ENCODE results near the gene CARS2. TPM values are rescaled to one million over a fixed set of nuclear protein-coding genes. Genes with fewer than 3 reads are reported as not detected.
A peak's percentile ranks its signal among the peaks of the same experiment; 100 is the strongest.

CARS2 gene
- total RNA-seq, 1 experiment from 2014 or later, result 52.9 TPM

DNA sequence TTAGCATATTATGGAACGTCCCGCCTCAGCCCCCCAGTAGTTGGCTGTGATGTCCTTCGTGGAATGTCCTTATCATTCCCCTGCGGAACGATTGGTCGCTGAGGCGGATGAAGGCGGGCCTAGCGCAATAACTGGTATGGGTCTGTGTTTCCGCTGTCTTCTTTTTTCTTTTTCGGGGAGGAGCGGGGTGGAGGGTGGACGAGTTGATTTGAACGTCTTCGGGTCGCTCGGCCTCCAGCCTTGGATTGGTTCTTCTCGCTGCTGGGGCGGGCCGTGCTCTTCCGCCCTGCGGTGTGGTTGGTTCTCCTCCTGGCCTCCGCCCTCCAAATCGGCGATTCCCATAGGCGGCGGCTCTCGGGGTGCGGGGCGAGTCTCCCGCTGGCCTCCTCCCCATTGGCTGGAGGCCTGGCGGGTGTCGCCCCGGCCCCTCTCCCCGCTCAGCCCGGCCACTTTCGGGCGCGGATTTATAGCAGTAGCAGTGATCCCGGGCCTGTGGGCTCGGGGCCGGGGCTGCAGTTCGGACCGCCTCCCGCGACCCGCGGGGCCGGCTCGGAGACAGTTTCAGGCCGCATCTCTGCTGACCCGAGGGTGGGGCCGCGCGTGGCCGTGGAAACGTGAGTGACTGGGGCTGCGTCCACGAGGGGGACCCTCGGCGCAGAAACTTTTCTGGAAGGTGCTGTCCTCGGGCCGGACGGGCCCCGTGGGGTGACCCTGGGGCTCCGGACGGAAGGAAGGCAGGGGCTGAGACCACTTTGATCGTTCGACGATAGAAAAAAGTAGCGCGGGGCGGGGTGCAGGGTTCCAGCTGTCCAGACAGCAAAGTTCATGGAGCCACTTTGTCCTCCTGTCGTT, 9.7 kb upstream of the CARS2 start:
- H3K9me3 ChIP-seq (ENCODE audit: control insufficient read depth in 1 of 2, insufficient read depth in 1 of 2, low read depth in 1 of 2, low read length in 2 of 2), result no peaks in the 10 kb centered on the region
- ATAC-seq (peak; percentile 73), DNase-seq (ENCODE audit: low read depth, low spot score) (peak; percentile 99)
- H2AFZ ChIP-seq (ENCODE audit: low read depth, low read length, poor library complexity, severe bottlenecking), result no peak overlapping the region
- ChIA-PET RAD21 (ENCODE audit: low non-redundant PET in 1 of 2, low total read pairs in 2 of 2, uncharacterized antibody in 2 of 2, unreplicated experiment in 2 of 2) (interaction anchor here in 1 of 2 experiments (1.0 kb wide), 1 partner anchor 9 kb away, joined by 3 read pairs; the partner anchor contains the start of gene CARS2), POLR2A (interaction anchor here (0.6 to 4.2 kb wide), 15 partner anchors 10 to 250 kb away, joined by 3 to 40 read pairs (median 3); partner anchors contain the start of genes ANKRD10, CARS2 and NAXD), CTCF (no interaction called here)
- peaks cover 63% of the 10 kb centered on the region for H3K79me2 ChIP-seq (ENCODE audit: insufficient read depth, low read length)
- H3K4me1 ChIP-seq (ENCODE audit: control insufficient read depth in 1 of 2, insufficient read depth in 2 of 2, low read length in 2 of 2), result peaks cover 15 to 32% of the 10 kb centered on the region in 2 experiments; a peak in 3 of 4 replicates
- peak overlapping the region; percentile 95 for H3K9ac ChIP-seq (ENCODE audit: low read length)
- peaks cover 8 to 10% of the 10 kb centered on the region in 2 experiments; a peak in 3 of 4 replicates for H3K36me3 ChIP-seq (ENCODE audit: control insufficient read depth in 1 of 2, insufficient read depth in 2 of 2, low read length in 2 of 2)
- no peaks in the 10 kb centered on the region for H3K9me2 ChIP-seq (ENCODE audit: insufficient read depth)
- peaks cover 26% of the 10 kb centered on the region for H4K20me1 ChIP-seq (ENCODE audit: insufficient read depth)
- peak overlapping the region; percentile 88 to 93 for H3K4me3 ChIP-seq (replicated peaks in 1 of 2; ENCODE audit: low read depth in 1 of 2, low read length in 2 of 2)
- no peaks in the 10 kb centered on the region for H3K27me3 ChIP-seq (ENCODE audit: insufficient read depth, low read length)
- H3K4me2 ChIP-seq (ENCODE audit: low read length), result peak overlapping the region; percentile 98
- intact Hi-C loops (cut with micrococcal nuclease), result loop anchor here (2.0 to 10.0 kb wide), 3 partner anchors 155 to 249 kb away; partner anchors contain the start of gene ANKRD10
- TF ChIP-seq, protein P1, sequence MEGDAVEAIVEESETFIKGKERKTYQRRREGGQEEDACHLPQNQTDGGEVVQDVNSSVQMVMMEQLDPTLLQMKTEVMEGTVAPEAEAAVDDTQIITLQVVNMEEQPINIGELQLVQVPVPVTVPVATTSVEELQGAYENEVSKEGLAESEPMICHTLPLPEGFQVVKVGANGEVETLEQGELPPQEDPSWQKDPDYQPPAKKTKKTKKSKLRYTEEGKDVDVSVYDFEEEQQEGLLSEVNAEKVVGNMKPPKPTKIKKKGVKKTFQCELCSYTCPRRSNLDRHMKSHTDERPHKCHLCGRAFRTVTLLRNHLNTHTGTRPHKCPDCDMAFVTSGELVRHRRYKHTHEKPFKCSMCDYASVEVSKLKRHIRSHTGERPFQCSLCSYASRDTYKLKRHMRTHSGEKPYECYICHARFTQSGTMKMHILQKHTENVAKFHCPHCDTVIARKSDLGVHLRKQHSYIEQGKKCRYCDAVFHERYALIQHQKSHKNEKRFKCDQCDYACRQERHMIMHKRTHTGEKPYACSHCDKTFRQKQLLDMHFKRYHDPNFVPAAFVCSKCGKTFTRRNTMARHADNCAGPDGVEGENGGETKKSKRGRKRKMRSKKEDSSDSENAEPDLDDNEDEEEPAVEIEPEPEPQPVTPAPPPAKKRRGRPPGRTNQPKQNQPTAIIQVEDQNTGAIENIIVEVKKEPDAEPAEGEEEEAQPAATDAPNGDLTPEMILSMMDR (IDR thresholded peaks at IDR 0.05 in 2 of 3, conservative IDR thresholded peaks at IDR 0.05 in 1 of 3; ENCODE audit: borderline replicate concordance in 1 of 3, insufficient read depth in 1 of 3, low read depth in 2 of 3, low read length in 2 of 3), result 0 out of 6 replicates have a peak, but pooled peaks of 1 of the 3 experiments have one; percentile 18
- peak; percentile 64; the same call in 1 of the 2 replicates for TF ChIP-seq ZFX (IDR thresholded peaks at IDR 0.05)
- TF ChIP-seq FOSL1 (IDR thresholded peaks at IDR 0.05; ENCODE audit: low read depth), result no peak
- no peak for TF ChIP-seq CEBPB (IDR thresholded peaks at IDR 0.05; ENCODE audit: low read depth)
- TF ChIP-seq, protein P2, sequence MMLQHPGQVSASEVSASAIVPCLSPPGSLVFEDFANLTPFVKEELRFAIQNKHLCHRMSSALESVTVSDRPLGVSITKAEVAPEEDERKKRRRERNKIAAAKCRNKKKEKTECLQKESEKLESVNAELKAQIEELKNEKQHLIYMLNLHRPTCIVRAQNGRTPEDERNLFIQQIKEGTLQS (IDR thresholded peaks at IDR 0.05), result no peak
- peak; percentile 4 for TF ChIP-seq TCF7L2 (IDR thresholded peaks at IDR 0.05; ENCODE audit: borderline replicate concordance, extremely low read depth, insufficient read depth, insufficient read length)
- TF ChIP-seq SRF (IDR thresholded peaks at IDR 0.05; ENCODE audit: low read depth), result no peak
- TF ChIP-seq EZH2phosphoT487 (IDR thresholded peaks at IDR 0.05; ENCODE audit: borderline replicate concordance), result no peak
- TF ChIP-seq ELF1 (IDR thresholded peaks at IDR 0.05; ENCODE audit: borderline replicate concordance, low read depth), result no peak
- no peak for TF ChIP-seq SP1 (IDR thresholded peaks at IDR 0.05; ENCODE audit: low read depth)
- BruUV-seq (replicated peaks), result TSS peak; percentile 71
- peak overlapping the region; percentile 73 for H3K27ac ChIP-seq (ENCODE audit: low read depth, low read length)

Measured in HCT116 (cell line).